ENCODE data around the gene RAPGEF5.

Gene RAPGEF5

DNA sequence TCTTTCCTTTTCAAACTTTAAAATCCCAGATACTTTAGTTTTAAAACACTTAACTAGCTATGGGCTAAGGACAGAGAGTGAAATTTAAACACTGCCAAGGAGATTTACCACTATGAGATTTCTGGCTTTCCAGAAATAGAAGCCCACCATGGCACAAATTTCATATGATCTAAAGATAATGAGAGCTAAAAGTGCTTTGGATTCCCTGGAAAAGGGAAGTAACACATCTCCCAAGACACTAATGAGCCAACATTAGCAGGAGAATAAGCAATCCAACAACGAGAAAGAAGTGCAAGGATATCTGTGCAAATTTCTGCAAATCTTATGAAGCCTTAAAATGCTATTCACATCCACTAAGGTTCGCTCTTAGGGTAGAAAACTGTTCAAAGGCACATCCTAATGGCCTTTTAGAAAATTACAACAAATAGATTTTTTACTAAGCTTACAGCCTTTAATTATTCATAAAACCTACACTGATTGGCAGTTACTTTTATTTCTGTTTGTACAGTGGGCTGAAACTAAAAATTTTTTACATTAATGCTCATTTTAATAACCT lies 100.3 kb downstream of the RAPGEF5 start:
- DNase-seq (ENCODE audit: low spot score) (no peak), ATAC-seq (ENCODE audit: low read depth) (no peak)
- TF ChIP-seq, protein P1, sequence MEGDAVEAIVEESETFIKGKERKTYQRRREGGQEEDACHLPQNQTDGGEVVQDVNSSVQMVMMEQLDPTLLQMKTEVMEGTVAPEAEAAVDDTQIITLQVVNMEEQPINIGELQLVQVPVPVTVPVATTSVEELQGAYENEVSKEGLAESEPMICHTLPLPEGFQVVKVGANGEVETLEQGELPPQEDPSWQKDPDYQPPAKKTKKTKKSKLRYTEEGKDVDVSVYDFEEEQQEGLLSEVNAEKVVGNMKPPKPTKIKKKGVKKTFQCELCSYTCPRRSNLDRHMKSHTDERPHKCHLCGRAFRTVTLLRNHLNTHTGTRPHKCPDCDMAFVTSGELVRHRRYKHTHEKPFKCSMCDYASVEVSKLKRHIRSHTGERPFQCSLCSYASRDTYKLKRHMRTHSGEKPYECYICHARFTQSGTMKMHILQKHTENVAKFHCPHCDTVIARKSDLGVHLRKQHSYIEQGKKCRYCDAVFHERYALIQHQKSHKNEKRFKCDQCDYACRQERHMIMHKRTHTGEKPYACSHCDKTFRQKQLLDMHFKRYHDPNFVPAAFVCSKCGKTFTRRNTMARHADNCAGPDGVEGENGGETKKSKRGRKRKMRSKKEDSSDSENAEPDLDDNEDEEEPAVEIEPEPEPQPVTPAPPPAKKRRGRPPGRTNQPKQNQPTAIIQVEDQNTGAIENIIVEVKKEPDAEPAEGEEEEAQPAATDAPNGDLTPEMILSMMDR (IDR thresholded peaks at IDR 0.05; ENCODE audit: poor library complexity, severe bottlenecking): no peak
- no peaks in the 10 kb centered on the region for H3K4me1 ChIP-seq (ENCODE audit: insufficient read depth, poor library complexity, severe bottlenecking)
- no peak overlapping the region for H3K27ac ChIP-seq (ENCODE audit: poor library complexity, severe bottlenecking)
- H3K27me3 ChIP-seq (ENCODE audit: insufficient read depth, poor library complexity, severe bottlenecking): no peaks in the 10 kb centered on the region
- no peak overlapping the region for H3K4me3 ChIP-seq (ENCODE audit: severe bottlenecking)
- no peaks in the 10 kb centered on the region for H3K9me3 ChIP-seq (ENCODE audit: severe bottlenecking)
- no peaks in the 10 kb centered on the region for H3K36me3 ChIP-seq (ENCODE audit: low read depth)

DNA sequence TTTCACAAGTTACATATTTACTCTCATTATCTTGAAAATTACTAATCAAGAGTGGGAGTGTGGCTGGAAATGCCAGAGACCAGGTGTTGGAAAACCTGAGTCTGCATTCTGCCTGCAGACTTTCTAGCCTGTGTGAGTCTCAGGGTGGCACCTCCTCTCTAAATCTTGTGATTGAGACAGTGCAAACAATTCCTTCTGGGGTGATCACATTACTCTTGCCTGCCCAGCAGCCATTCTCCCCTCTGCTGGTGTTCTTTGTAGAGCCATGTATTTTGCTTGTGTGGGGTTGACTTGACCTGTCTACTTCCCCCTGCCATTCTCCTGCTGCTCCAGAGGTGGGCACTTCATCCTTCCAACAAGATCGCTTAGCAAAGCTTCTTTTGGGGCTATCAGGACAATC lies 101.1 kb downstream of the RAPGEF5 start:
- Histone ChIP-seq H3K9me3 (ENCODE audit: severe bottlenecking) (no peaks in the 10 kb centered on the region), H3K36me3 (ENCODE audit: low read depth) (no peaks in the 10 kb centered on the region), H3K27ac (ENCODE audit: poor library complexity, severe bottlenecking) (no peak overlapping the region), H3K4me1 (ENCODE audit: insufficient read depth, poor library complexity, severe bottlenecking) (no peaks in the 10 kb centered on the region), H3K4me3 (ENCODE audit: severe bottlenecking) (no peak overlapping the region), H3K27me3 (ENCODE audit: insufficient read depth, poor library complexity, severe bottlenecking) (no peaks in the 10 kb centered on the region)
- ATAC-seq (ENCODE audit: low read depth) (no peak), DNase-seq (ENCODE audit: low spot score) (no peak)
- TF ChIP-seq, protein P1 (IDR thresholded peaks at IDR 0.05; ENCODE audit: poor library complexity, severe bottlenecking): no peak

DNA sequence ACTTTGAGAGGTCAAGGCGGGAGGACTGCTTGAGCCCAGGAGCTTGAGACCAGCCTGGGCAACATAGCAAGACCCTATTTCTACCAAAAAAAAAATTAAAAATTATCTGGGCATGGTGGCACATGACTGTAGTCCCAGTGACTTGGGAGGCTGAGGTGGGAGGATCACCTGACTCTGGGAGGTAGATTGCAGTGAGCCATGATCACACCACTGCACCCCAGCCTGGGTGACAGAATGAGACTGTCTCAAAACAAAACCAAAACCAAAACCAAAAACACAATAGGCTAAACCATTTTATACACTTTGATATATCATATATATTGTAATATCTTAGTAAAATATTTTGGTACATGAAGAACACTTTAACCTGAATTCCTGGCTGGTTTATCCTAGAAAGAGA lies 101.6 kb downstream of the RAPGEF5 start:
- TF ChIP-seq, protein P1 (IDR thresholded peaks at IDR 0.05; ENCODE audit: poor library complexity, severe bottlenecking): no peak
- ATAC-seq (ENCODE audit: low read depth) (no peak), DNase-seq (ENCODE audit: low spot score) (no peak)
- Histone ChIP-seq H3K36me3 (ENCODE audit: low read depth) (no peaks in the 10 kb centered on the region), H3K9me3 (ENCODE audit: severe bottlenecking) (no peaks in the 10 kb centered on the region), H3K4me1 (ENCODE audit: insufficient read depth, poor library complexity, severe bottlenecking) (no peaks in the 10 kb centered on the region), H3K4me3 (ENCODE audit: severe bottlenecking) (no peak overlapping the region), H3K27me3 (ENCODE audit: insufficient read depth, poor library complexity, severe bottlenecking) (no peaks in the 10 kb centered on the region), H3K27ac (ENCODE audit: poor library complexity, severe bottlenecking) (no peak overlapping the region)

DNA sequence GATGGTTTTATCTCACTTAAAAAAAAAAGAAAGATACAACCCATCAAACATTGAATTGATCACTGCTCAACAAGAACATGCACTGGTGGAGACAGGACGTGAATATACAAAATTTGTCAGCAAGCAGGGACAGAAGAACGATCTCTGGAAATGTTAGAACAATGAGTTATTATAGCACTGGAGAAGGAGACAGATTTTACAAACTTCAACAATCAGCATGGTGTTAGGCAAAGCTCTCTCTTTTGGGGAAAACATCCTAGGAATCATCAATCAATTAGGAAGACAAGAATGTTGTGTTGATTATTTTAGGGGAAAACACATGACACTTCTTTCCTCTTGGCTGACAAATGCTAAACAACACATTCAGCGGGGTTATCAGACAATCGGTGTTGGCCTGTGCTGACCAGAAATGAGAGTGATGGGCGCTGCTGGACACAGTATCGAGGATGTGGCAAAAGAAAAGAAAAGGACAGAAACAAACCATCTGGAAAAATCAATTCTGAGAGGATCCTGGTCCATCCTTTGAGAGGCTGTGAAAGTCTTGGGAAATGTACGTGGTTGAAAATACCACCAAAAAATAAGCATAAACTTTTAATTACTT lies 103.9 kb downstream of the RAPGEF5 start:
- no peak for ATAC-seq (ENCODE audit: low read depth)
- TF ChIP-seq, protein P1 (IDR thresholded peaks at IDR 0.05; ENCODE audit: poor library complexity, severe bottlenecking): no peak
- no peaks in the 10 kb centered on the region for H3K36me3 ChIP-seq (ENCODE audit: low read depth)

DNA sequence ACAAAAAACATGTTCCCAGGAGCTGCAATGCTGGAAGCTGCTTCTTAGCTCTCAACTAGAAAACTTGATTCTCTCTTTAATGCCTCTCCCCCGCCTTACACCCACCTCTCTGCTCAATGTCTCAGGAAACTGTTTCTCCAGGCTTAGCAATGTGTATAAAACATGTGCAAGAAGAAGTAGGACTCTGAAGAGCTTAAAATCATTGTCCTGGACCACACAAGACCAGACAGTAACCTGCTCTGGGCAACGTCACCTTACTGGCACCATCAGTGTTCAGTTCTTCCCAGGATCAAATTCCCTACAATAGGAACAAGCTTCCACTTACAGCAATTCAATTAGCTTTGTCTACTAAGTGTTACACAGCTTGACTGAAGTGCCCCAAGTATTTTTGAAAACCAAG lies 104.9 kb downstream of the RAPGEF5 start:
- Histone ChIP-seq H3K27me3 (ENCODE audit: insufficient read depth, poor library complexity, severe bottlenecking) (no peaks in the 10 kb centered on the region), H3K9me3 (ENCODE audit: severe bottlenecking) (no peaks in the 10 kb centered on the region), H3K4me3 (ENCODE audit: severe bottlenecking) (no peak overlapping the region), H3K36me3 (ENCODE audit: low read depth) (no peaks in the 10 kb centered on the region), H3K27ac (ENCODE audit: poor library complexity, severe bottlenecking) (no peak overlapping the region), H3K4me1 (ENCODE audit: insufficient read depth, poor library complexity, severe bottlenecking) (no peaks in the 10 kb centered on the region)
- DNase-seq (ENCODE audit: low spot score) (no peak), ATAC-seq (ENCODE audit: low read depth) (no peak)
- TF ChIP-seq, protein P1 (IDR thresholded peaks at IDR 0.05; ENCODE audit: poor library complexity, severe bottlenecking): no peak

More for the DNA sequence above, 103.9 kb downstream of the RAPGEF5 start:
- Histone ChIP-seq H3K27me3 (ENCODE audit: insufficient read depth, poor library complexity, severe bottlenecking) (no peaks in the 10 kb centered on the region), H3K27ac (ENCODE audit: poor library complexity, severe bottlenecking) (no peak overlapping the region), H3K9me3 (ENCODE audit: severe bottlenecking) (no peaks in the 10 kb centered on the region), H3K4me3 (ENCODE audit: severe bottlenecking) (no peak overlapping the region), H3K4me1 (ENCODE audit: insufficient read depth, poor library complexity, severe bottlenecking) (no peaks in the 10 kb centered on the region)
- DNase-seq (ENCODE audit: low spot score): no peak

Measured in RWPE2 (cell line).